ENCODE data around the gene ASTN2. TPM values are rescaled to one million over a fixed set of nuclear protein-coding genes. Genes with fewer than 3 reads are reported as not detected.

Gene ASTN2
- polyA plus RNA-seq, 2 of the 4 experiments (the other 2 are of a cell fraction), result 5.8 to 11.6 TPM

GRCh38 chr9:117081641-117082317, 333.1 kb downstream of the ASTN2 start:
- Histone ChIP-seq H3K4me3 (no peak overlapping the region), H3K4me2 (no peak overlapping the region), H3K4me1 (no peaks in the 10 kb centered on the region), H3K9me3 (no peaks in the 10 kb centered on the region), H3K27ac (no peak overlapping the region)
- FAIRE-seq, result no peak
- WGBS (ENCODE audit: missing lambda C conversion rate), result 12% methylated on average over 5 of the region's 5 CpGs
- ATAC-seq, result no peak
- ChIA-PET CTCF (interaction anchor here (0.9 kb wide), 1 partner anchor 8 kb away, joined by 3 read pairs; no protein-coding TSS in a partner anchor), POLR2A (no interaction called here)
- TF ChIP-seq E2F6 (IDR thresholded peaks at IDR 0.05; ENCODE audit: borderline replicate concordance, low read depth), result no peak
- no peak for TF ChIP-seq SREBF2 (IDR thresholded peaks at IDR 0.05)
- TF ChIP-seq POLR2A (IDR thresholded peaks at IDR 0.05; ENCODE audit: low read length), result no peak
- no peak for TF ChIP-seq CTCF (IDR thresholded peaks at IDR 0.05)
- no peak for TF ChIP-seq HMGXB4 (CRISPR knock-in tag; IDR thresholded peaks at IDR 0.05; ENCODE audit: borderline replicate concordance)
- no peak for TF ChIP-seq NFE2L2 (conservative IDR thresholded peaks at IDR 0.05; ENCODE audit: low read length)
- TF ChIP-seq PHF8 (IDR thresholded peaks at IDR 0.05; ENCODE audit: borderline replicate concordance, low read depth), result no peak
- no peak for TF ChIP-seq MAZ (IDR thresholded peaks at IDR 0.05; ENCODE audit: borderline replicate concordance, low read depth, low read length)
- TF ChIP-seq KDM5A (IDR thresholded peaks at IDR 0.05), result no peak
- no peak for TF ChIP-seq RAD21 (conservative IDR thresholded peaks at IDR 0.05 in 1 of 2, IDR thresholded peaks at IDR 0.05 in 1 of 2)
- no peak for TF ChIP-seq ESRRA (IDR thresholded peaks at IDR 0.05; ENCODE audit: borderline replicate concordance, low read length)
- TF ChIP-seq HOXB5 (CRISPR knock-in tag; IDR thresholded peaks at IDR 0.05), result no peak
- no peak for TF ChIP-seq KDM1A (IDR thresholded peaks at IDR 0.05; ENCODE audit: low read depth)
- DNase-seq (ENCODE audit: low read depth in 1 of 2, low spot score in 1 of 2), result no peak

GRCh38 chr9:117080765-117081390, 334.0 kb downstream of the ASTN2 start:
- TF ChIP-seq ZNF302 (CRISPR knock-in tag; IDR thresholded peaks at IDR 0.05), result no peak
- POLR2A ChIA-PET, result no interaction called here
- no peaks in the 10 kb centered on the region for H3K9me3 ChIP-seq
- CTCF ChIA-PET, result no interaction called here
- ATAC-seq (no peak), FAIRE-seq (no peak), DNase-seq (ENCODE audit: low read depth in 1 of 2, low spot score in 1 of 2) (no peak)
- H3K4me2 ChIP-seq, result no peak overlapping the region
- no peaks in the 10 kb centered on the region for H3K4me1 ChIP-seq
- H3K27ac ChIP-seq, result no peak overlapping the region
- WGBS (ENCODE audit: missing lambda C conversion rate), result 15% methylated on average over 2 of the region's 2 CpGs
- no peak overlapping the region for H3K4me3 ChIP-seq

GRCh38 chr9:117076571-117077290, 338.1 kb downstream of the ASTN2 start:
- ChIA-PET CTCF (interaction anchor here (1.9 kb wide), 1 partner anchor 25 kb away, joined by 4 read pairs; no protein-coding TSS in a partner anchor), POLR2A (no interaction called here)
- TF ChIP-seq MYC (IDR thresholded peaks at IDR 0.05; ENCODE audit: borderline replicate concordance, low read length), result no peak
- TF ChIP-seq POLR2A (IDR thresholded peaks at IDR 0.05; ENCODE audit: low read length), result no peak
- TF ChIP-seq USF2 (IDR thresholded peaks at IDR 0.05), result no peak
- TF ChIP-seq POLR2AphosphoS2 (conservative IDR thresholded peaks at IDR 0.05; ENCODE audit: low read length), result no peak
- no peak for TF ChIP-seq ESRRA (IDR thresholded peaks at IDR 0.05; ENCODE audit: borderline replicate concordance, low read length)
- TF ChIP-seq HEYL (CRISPR knock-in tag; IDR thresholded peaks at IDR 0.05), result no peak
- TF ChIP-seq HOXB5 (CRISPR knock-in tag; IDR thresholded peaks at IDR 0.05), result no peak
- TF ChIP-seq ELK1 (IDR thresholded peaks at IDR 0.05; ENCODE audit: low read depth, low read length), result no peak
- TF ChIP-seq ZNF302 (CRISPR knock-in tag; IDR thresholded peaks at IDR 0.05), result no peak
- TF ChIP-seq GATA3 (IDR thresholded peaks at IDR 0.05; ENCODE audit: borderline replicate concordance), result no peak
- TF ChIP-seq MAX (IDR thresholded peaks at IDR 0.05), result no peak
- no peak for TF ChIP-seq CHD2 (IDR thresholded peaks at IDR 0.05; ENCODE audit: low read length, partially characterized antibody)
- no peak for TF ChIP-seq FOXS1 (CRISPR knock-in tag; IDR thresholded peaks at IDR 0.05)
- TF ChIP-seq CBX8 (IDR thresholded peaks at IDR 0.05), result no peak
- no peak for TF ChIP-seq MAFK (IDR thresholded peaks at IDR 0.05; ENCODE audit: partially characterized antibody)
- DNase-seq (ENCODE audit: low read depth in 1 of 2, low spot score in 1 of 2) (no peak), FAIRE-seq (no peak), ATAC-seq (no peak)
- no peaks in the 10 kb centered on the region for H3K9me3 ChIP-seq
- no peak overlapping the region for H3K4me3 ChIP-seq
- no peaks in the 10 kb centered on the region for H3K4me1 ChIP-seq
- H3K27ac ChIP-seq, result no peak overlapping the region
- no peak overlapping the region for H3K4me2 ChIP-seq
- WGBS (ENCODE audit: missing lambda C conversion rate), result 49% methylated on average over 8 of the region's 8 CpGs
